GM12865 (cell line): ENCODE measurements around the gene CEP41.

Experiments
- DNase-seq: peaks from one replicate; pipeline ENCODE4 v3.0.0; 2010; ENCODE audit warnings: low read depth
- H3K4me3 ChIP-seq: 2 replicates; pipeline ENCODE4 v1.5.1; 2011; ENCODE audit warnings: mild to moderate bottlenecking, low read depth, low read length, control low read depth
- CTCF ChIP-seq: IDR thresholded peaks from 2 replicates; pipeline ENCODE4 v1.5.1; 2011; ENCODE audit warnings: low read length, control low read depth, low read depth, inconsistent platforms; ENCODE audit not compliant: insufficient read depth; ENCODE audit errors: missing control alignments

Gene CEP41

GRCh38 chr7:130372402-130373165, 68.2 kb downstream of the CEP41 start:
- no peak for TF ChIP-seq CTCF
- DNase-seq, result no peak
- no peak overlapping the region for H3K4me3 ChIP-seq

DNA sequence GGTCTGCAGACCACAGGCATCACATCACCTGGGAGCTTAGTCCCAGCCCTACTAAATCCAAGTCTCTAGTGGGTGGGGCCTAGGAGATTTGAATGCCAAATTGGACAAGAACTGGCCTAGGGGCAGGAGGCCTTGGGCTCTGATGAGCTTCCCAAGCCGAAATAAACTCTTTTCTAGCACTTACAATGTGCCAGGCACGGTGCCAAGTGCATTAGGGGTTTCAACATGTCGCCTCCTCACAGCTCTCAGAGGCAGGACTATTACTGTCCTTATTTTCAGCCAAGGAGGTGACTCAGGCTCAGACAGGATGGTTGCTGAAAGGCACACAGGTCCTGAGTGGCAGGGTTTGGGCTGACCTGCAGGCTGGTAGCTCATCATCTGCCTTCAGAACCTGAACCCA, 69.8 kb downstream of the CEP41 start:
- no peak for DNase-seq
- no peak for TF ChIP-seq CTCF
- H3K4me3 ChIP-seq, result no peak overlapping the region

DNA sequence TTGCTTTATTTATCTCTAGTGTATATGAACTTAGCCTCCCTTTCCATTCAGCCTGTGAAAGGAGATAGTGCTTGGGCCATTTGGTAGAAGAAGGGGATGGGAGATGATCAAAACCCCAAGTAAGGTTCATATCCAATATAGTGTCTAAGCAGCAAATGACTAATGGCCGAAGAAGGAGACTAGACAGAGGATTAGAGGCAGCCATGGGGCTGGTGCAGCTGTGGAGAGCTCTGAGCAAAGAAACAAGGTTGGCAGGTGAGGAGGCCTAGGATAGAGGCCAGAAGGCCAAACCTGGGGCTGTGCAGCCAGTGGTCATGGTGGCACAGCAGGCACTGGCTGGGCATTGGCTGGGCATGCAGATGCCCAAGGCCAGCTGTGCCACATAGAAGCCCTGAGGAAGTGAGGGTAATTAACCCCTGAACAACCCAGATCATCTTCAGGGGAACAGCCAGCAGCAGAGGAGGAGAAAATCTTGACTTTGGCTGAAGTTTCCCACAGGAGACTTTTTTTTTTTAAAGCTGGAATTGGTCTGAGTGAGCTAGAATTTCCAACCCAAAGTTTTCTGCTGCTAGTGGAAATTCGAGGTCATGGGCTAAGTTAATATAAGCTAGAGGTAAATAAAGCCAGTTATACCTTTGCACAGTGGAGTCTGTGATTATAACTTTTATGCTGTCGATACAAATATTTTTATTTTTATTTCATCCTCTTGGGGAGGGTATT, 70.8 kb downstream of the CEP41 start:
- H3K4me3 ChIP-seq, result no peak overlapping the region
- DNase-seq, result no peak
- no peak for TF ChIP-seq CTCF

DNA sequence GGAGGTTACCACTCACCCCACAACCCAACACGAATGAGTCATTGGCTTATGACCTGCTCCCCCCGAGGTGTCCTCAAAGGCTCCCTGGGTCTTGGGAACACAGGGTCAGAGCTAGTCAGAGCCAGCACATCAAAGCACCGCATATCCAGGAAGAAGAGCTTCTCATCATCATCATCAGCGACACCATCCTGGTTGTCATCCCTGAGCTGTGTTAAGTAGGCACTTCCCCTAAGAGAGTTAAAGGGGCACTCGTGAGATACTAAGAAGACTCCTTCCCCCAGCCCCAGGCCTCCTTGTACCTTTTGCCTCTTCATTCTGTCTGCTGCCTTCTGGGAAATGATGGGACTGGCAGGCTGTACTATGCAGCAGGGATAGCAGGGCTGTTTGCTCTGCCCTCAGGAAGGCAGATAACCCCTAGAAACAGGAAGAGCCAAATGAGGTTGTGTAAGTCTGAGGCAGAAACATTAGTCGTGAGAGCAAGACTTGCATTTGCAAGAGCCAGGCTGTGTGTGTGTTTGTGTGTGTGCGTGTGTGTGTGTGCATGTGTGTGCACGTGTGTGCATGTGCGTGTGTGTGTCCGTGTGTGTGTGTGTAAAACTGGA, 71.6 kb downstream of the CEP41 start:
- DNase-seq, result peak; percentile 12
- TF ChIP-seq CTCF, result no peak
- no peak overlapping the region for H3K4me3 ChIP-seq

- H3K4me3 ChIP-seq, result no peak overlapping the region
- DNase-seq, result no peak
- TF ChIP-seq CTCF, result no peak
Measured at GRCh38 chr7:130367836-130368746, 72.7 kb downstream of the CEP41 start.

DNA sequence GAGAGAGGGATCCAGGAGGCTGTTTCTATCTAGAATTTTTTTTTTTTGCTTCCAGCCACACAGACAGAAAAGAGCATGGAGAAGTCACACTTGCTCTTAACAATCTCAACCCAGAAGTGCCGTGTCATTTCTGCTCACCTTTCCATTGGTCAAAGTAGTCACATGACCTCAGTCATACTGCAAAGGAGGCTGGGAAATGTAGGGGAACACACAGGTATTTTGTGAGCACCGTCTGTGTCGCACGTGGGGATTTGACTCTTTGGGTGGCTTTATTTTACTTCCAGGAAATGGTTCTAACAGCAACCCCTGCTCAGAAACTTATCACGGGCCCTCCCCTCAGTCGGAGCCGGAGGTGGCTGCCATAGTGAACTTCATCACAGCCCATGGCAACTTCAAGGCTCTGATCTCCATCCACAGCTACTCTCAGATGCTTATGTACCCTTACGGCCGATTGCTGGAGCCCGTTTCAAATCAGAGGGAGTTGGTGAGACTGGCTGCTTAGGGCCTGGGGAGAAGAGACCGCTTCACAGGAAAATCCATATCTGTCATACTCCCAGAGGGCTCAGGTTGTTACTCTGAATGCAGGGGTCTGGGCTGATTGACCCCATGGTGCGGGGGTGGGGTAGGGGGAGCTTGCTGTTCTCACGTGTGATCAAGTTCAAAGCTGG, 73.6 kb downstream of the CEP41 start:
- no peak overlapping the region for H3K4me3 ChIP-seq
- TF ChIP-seq CTCF, result no peak
- no peak for DNase-seq
